A549 treated with CORT108297 at 1 μM for 4 hours (cell line): Measurements from ENCODE around the gene PCYT1A. TPM values are rescaled to one million over a fixed set of nuclear protein-coding genes. Genes with fewer than 3 reads are reported as not detected.

Experiments
- total RNA-seq: library from RNA; stranded (reverse); fragments of 200-300 nt; extraction: Qiagen RNA extraction; gene quantifications from 5 replicates; pipeline ENCODE4 v1.2.3, GENCODE V29; 2022

PCYT1A gene
- total RNA-seq = 28.9 to 37.4 TPM (median 33.4 TPM) in 5 replicates

GRCh38 chr3:196287440-196288140, at the start of gene PCYT1A:
TSS of gene PCYT1A (minus strand) at chr3:196287726. CDS start at chr3:196270531, 17,195 bp downstream.

GRCh38 chr3:196317687-196318467, 30.4 kb upstream of the PCYT1A start, which contains the start of gene DYNLT2B:
TSS of gene DYNLT2B (minus strand) at chr3:196318240. CDS start at chr3:196318152, 88 bp downstream.

GRCh38 chr3:196216089-196216564, 71.4 kb downstream of the PCYT1A start, which contains the start of gene SLC51A:
TSS of gene SLC51A (plus strand) at chr3:196216534. CDS start at chr3:196216713, 179 bp downstream.

GRCh38 chr3:196210673-196211556, 76.6 kb downstream of the PCYT1A start, which contains the start of gene ZDHHC19:
TSS of gene ZDHHC19 (minus strand) at chr3:196211400. CDS start at chr3:196211315, 85 bp downstream.

Other genes starting within 250 kb of the PCYT1A start
- gene TFRC, start 205.6 kb downstream of the PCYT1A start, total RNA-seq = 86.1 to 105 TPM (median 94.1 TPM) in 5 replicates
- 0.09 to 0.27 TPM (median 0.18 TPM) in 3 of 5 replicates, not detected in the others for gene ZDHHC19, start 76.3 kb downstream of the PCYT1A start, total RNA-seq
- not detected in 5 replicates for gene SLC51A, start 71.2 kb downstream of the PCYT1A start, total RNA-seq
- gene DYNLT2B, start 30.5 kb upstream of the PCYT1A start, total RNA-seq = 22.8 to 26.6 TPM (median 25.2 TPM) in 5 replicates
- 8.1 to 11.0 TPM (median 10.6 TPM) in 5 replicates for gene TM4SF19, start 50.7 kb upstream of the PCYT1A start, total RNA-seq
- gene UBXN7, start 144.7 kb upstream of the PCYT1A start, total RNA-seq = 6.6 to 10.4 TPM (median 8.8 TPM) in 5 replicates
- 3.5 to 4.8 TPM (median 4.4 TPM) in 5 replicates for gene RNF168, start 216.0 kb upstream of the PCYT1A start, total RNA-seq
- gene SMCO1, start 227.6 kb upstream of the PCYT1A start, total RNA-seq = 0.03 TPM in 1 of 5 replicates, not detected in the others